ENCODE measurements around the gene CROCC.
"Not testable (repeated sequence)": the region's sequence is repeated elsewhere in the genome, so short reads cannot be mapped to it uniquely, and the experiment has no call there.

CROCC gene

DNA sequence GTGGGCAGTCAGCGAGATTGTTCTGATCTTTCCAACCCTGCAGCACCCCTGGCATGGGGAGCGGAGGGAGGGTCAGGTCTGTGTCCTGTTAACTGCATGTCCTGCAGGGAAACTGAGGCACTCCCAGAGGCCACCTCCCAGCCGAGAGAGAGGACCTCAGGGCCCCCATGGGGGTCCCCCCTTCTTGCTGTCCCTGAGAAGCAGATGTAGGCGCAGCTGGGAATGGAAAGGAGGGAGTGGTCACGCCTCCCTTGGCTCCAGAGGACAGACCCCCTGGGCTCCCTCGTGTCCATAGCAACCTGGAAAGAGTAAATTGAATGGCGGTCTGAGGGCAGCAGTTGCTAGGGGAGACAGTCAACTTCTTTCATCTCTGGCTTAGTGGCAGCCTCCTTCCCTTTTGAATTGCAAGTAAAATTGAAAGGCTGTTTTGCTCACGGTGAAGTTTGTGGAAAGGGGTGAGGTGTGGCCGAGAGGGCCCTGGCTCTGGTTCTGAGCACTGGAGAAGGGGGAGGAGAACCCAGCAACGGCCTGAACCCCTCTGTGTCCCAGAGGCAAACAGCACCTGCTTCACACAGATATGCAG, 4.9 kb downstream of the CROCC start:
- TF ChIP-seq, protein P1, sequence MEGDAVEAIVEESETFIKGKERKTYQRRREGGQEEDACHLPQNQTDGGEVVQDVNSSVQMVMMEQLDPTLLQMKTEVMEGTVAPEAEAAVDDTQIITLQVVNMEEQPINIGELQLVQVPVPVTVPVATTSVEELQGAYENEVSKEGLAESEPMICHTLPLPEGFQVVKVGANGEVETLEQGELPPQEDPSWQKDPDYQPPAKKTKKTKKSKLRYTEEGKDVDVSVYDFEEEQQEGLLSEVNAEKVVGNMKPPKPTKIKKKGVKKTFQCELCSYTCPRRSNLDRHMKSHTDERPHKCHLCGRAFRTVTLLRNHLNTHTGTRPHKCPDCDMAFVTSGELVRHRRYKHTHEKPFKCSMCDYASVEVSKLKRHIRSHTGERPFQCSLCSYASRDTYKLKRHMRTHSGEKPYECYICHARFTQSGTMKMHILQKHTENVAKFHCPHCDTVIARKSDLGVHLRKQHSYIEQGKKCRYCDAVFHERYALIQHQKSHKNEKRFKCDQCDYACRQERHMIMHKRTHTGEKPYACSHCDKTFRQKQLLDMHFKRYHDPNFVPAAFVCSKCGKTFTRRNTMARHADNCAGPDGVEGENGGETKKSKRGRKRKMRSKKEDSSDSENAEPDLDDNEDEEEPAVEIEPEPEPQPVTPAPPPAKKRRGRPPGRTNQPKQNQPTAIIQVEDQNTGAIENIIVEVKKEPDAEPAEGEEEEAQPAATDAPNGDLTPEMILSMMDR (IDR thresholded peaks at IDR 0.05; ENCODE audit: insufficient read depth, low read length, missing control alignments) = no peak
- DNase-seq (ENCODE audit: low read depth, low spot score) = no peak
- CTCF ChIA-PET = interaction anchor here (1.4 kb wide), 1 partner anchor 33 kb away, joined by 5 read pairs; no protein-coding TSS in a partner anchor
- POLR2A ChIA-PET = interaction anchor here (1.4 kb wide), 1 partner anchor 21 kb away, joined by 4 read pairs; no protein-coding TSS in a partner anchor
- no peak overlapping the region for H3K4me3 ChIP-seq (ENCODE audit: low read depth, low read length)

DNA sequence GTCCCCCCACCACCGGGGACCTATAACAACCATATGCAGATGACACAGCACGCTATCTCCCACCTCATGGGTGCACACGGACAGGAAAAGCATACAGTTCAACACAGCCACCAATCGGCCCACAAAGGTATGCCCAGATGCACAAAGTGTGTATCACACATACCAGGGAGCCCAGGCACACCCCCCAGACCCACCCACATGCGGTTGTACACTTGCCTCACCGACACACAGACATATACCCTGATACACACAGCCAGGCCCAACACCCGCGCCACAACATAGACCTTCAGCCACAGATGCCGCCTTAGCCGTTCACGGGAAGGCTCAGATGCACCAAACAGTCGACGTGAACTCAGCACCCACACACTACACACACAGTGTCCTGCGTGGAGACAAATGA, 5.5 kb downstream of the CROCC start:
- TF ChIP-seq, protein P1 (IDR thresholded peaks at IDR 0.05; ENCODE audit: insufficient read depth, low read length, missing control alignments) = no peak
- ChIA-PET CTCF (no interaction called here), POLR2A (no interaction called here)
- no peak for DNase-seq (ENCODE audit: low read depth, low spot score)
- no peak overlapping the region for H3K4me3 ChIP-seq (ENCODE audit: low read depth, low read length)

DNA sequence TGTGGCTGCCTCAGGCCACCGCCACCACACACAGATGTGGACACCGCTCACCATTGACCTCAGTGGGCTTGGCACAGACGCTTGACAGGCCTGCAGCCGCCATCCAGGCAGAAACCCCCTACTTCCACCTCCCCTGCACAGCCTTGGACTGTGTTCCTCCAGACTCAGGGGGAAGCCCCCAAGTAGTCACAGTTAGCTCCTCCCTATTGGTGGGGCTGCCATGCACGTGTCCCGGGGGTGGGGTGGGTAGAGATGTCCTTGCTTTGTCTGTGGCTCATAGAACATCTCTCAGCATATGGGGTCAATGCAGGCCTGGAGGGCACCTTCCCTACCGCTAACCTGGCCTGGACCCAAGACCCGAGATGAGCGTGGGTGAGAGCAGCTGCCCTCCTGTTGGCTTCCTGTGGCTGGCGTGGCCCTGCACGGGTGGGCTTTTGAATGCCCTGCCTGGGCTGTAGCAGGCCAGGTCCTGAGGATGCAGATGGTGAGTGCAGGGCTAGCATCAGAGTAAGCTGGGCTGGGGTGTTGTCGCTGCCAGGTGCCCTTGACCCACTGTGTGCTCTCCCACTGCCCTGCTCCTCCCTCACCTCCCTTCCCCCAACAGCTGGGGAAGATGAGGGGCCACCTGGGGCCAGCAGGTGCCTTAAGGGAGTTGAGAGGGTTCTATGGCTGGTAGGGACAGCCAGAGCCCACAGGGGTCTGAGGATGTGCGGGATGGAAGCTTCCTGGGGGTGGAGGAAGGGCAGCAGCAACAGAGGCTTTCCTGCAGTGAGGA, 6.2 kb downstream of the CROCC start:
- H3K4me3 ChIP-seq (ENCODE audit: low read depth, low read length) = no peak overlapping the region

DNA sequence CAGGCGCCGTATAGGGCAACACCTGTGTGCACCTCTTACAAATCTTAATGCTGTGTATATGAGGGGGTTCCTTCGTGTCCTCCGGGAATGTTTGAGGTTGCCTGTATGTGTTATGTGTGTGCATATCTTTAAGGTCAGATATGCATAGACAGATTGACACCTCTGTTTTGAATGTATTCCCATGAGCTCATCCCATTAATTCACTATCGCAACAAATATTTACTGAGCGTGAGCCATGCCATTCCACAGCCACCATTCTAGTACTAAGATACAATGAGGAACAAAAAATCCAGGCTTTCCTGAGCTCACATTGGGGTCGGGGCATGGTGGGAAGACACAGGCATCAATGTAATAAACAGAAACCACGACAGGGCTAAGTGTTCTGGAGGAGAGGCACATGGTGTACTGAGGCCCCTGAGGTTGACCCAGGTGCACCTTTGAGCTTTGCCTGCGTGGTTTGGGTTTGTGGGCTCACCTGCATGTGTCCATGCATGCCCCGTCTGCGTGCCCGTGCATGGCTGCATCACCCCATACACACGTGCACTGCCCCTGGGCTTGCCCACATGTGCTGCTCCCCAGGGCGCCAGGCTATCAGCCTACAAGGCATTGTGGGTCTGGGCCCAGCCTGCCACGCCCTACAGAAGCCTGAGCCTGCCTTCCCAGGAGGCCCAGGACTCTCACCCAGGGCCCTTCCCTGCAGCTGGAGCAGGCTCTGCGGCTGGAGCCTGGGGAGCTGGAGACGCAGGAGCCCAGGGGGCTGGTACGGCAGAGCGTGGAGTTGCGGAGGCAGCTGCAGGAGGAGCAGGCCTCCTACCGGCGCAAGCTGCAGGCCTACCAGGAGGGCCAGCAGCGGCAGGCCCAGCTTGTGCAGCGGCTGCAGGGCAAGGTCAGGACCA, 7.7 kb downstream of the CROCC start:
- DNase-seq (ENCODE audit: low read depth, low spot score); H3K4me3 ChIP-seq (ENCODE audit: low read depth, low read length): not testable (repeated sequence)
- ChIA-PET POLR2A (interaction anchor here (0.6 kb wide), 1 partner anchor 51 kb away, joined by 3 read pairs; no protein-coding TSS in a partner anchor), CTCF (interaction anchor here (1.2 kb wide), 1 partner anchor 49 kb away, joined by 3 read pairs; no protein-coding TSS in a partner anchor)

More for the DNA sequence above, 6.2 kb downstream of the CROCC start:
- POLR2A ChIA-PET = no interaction called here
- DNase-seq (ENCODE audit: low read depth, low spot score) = no peak
- TF ChIP-seq, protein P1 (IDR thresholded peaks at IDR 0.05; ENCODE audit: insufficient read depth, low read length, missing control alignments) = no peak
- CTCF ChIA-PET = no interaction called here

DNA sequence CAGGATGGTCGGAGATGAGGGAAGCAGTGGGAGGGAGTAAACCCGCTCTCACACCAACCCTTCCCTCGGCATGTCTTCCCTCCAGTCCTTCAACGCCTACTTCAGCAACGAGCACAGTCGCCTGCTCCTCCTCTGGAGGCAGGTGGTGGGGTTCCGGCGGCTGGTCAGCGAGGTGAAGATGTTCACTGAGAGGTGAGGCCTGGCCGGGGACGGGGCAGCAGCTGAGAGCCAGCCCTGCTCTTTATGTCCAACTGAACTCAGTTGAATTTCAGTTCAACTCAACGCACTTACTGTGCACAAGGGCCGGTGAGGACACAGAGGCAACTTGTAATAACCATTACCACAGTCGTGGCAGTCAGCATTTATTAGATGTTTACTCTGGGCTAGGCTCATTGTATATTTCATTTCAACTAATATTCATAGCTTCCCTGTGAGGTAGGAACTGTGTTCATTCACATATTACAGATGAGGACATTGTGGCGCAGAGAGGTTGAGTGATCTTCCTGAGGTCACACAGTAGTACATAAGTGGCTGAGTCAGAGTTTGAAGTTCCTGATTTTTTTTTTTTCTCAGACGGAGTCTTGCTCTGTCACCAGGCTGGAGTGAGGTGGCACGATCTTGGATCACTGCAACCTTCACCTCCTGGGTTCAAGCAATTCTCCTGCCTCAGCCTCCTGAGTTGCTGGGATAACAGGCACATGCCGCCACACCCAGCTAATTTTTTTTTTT, 9.6 kb downstream of the CROCC start:
- CTCF ChIA-PET = interaction anchor here (1.1 to 2.1 kb wide), 2 partner anchors 8 to 114 kb away, joined by 3 to 7 read pairs; no protein-coding TSS in a partner anchor
- H3K4me3 ChIP-seq (ENCODE audit: low read depth, low read length); DNase-seq (ENCODE audit: low read depth, low spot score); POLR2A ChIA-PET: not testable (repeated sequence)

DNA sequence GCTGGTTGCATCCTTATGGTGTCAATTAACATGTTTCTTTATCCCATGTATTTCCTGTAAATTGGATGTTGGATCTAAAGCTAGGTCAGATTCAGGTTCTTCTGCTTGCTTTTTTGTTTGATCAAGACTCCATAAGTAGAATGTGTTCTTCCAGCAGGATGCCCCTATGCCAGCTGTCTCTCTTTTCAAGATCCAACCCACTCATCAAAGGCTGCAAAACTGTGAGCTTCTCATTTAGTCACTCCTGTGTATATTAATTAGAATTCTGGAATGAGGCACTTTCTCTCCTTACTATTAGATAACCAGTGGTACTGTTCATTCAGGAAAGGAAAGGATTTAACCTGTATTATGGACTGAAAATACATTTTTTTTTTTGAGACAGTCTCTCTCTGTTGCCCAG, 12.2 kb downstream of the CROCC start:
- CTCF ChIA-PET = interaction anchor here (1.8 kb wide), 1 partner anchor 18 kb away, joined by 4 read pairs; no protein-coding TSS in a partner anchor
- DNase-seq (ENCODE audit: low read depth, low spot score); POLR2A ChIA-PET; H3K4me3 ChIP-seq (ENCODE audit: low read depth, low read length): not testable (repeated sequence)

DNA sequence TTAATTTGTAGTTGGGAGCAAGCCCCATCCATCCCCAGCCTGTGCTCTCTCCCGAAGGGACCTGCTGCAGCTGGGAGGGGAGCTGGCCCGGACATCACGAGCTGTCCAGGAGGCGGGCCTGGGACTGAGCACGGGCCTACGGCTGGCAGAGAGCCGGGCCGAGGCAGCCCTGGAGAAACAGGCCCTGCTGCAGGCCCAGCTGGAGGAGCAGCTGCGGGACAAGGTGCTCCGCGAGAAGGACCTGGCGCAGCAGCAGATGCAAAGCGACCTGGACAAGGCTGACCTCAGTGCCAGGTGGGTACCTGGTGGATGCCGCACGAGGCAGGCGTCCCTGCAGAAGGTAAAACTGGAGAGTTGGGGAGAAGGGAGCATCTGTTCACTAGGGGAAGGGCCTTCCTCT, 14.8 kb downstream of the CROCC start:
- H3K4me3 ChIP-seq (ENCODE audit: low read depth, low read length); DNase-seq (ENCODE audit: low read depth, low spot score); POLR2A ChIA-PET: not testable (repeated sequence)
- CTCF ChIA-PET = interaction anchor here (0.9 to 2.0 kb wide), 3 partner anchors 11 to 24 kb away, joined by 3 to 6 read pairs (median 3); no protein-coding TSS in a partner anchor

Measured in AG04449 (cell line).